Activated CD4-positive, CD25-positive, alpha-beta regulatory T cell treated with anti-CD3 and anti-CD28 coated beads, Interleukin-2, amount 50 U/mL, for 24 hours (primary cell): ENCODE results near the gene WNT3A.
"Not testable (repeated sequence)": the region's sequence is repeated elsewhere in the genome, so short reads cannot be mapped to it uniquely, and the experiment has no call there.

ENCODE experiments used
- ATAC-seq, 2 donors: fragments of 150-1000 bp; cut with Tn5 transposase; one replicate each; pipeline ENCODE4 v1.10.0; 2021; ENCODE audit warnings: mild to moderate bottlenecking in 1 of 2, moderate library complexity in 1 of 2

The WNT3A gene

GRCh38 chr1:228011721-228012311 lies 5.0 kb downstream of the WNT3A start:
- no peak for ATAC-seq

- no peak for ATAC-seq
These were observed 5.8 kb downstream of the WNT3A start for GRCh38 chr1:228012555-228012954.

GRCh38 chr1:228013131-228013934 lies 6.5 kb downstream of the WNT3A start:
- ATAC-seq, result no peak

GRCh38 chr1:228013935-228014930 lies 7.4 kb downstream of the WNT3A start:
- ATAC-seq, result no peak

GRCh38 chr1:228015276-228016180 lies 8.7 kb downstream of the WNT3A start:
- ATAC-seq, result no peak

GRCh38 chr1:228016181-228016510 lies 9.3 kb downstream of the WNT3A start:
- ATAC-seq, result no peak

- no peak for ATAC-seq
These were observed 10.0 kb downstream of the WNT3A start for GRCh38 chr1:228016653-228017355.

GRCh38 chr1:228017356-228018124 lies 10.7 kb downstream of the WNT3A start:
- ATAC-seq, result no peak

GRCh38 chr1:228018125-228018398 lies 11.3 kb downstream of the WNT3A start:
- ATAC-seq, result no peak

GRCh38 chr1:228018961-228019721 lies 12.3 kb downstream of the WNT3A start:
- ATAC-seq, result no peak

- ATAC-seq, result not testable (repeated sequence)
These were observed 12.9 kb downstream of the WNT3A start for GRCh38 chr1:228019722-228020083.

- ATAC-seq, result no peak
These were observed 14.0 kb downstream of the WNT3A start for GRCh38 chr1:228020686-228021354.

GRCh38 chr1:228021355-228022030 lies 14.7 kb downstream of the WNT3A start:
- no peak for ATAC-seq

GRCh38 chr1:228022571-228023293 lies 15.9 kb downstream of the WNT3A start:
- no peak for ATAC-seq

- no peak for ATAC-seq
These were observed 16.5 kb downstream of the WNT3A start for GRCh38 chr1:228023294-228023639.

- ATAC-seq, result no peak
These were observed 22.5 kb downstream of the WNT3A start for GRCh38 chr1:228029281-228029680.

GRCh38 chr1:228030451-228031201 lies 23.8 kb downstream of the WNT3A start:
- ATAC-seq, result no peak
